Left lung (tissue), 10 donors: ENCODE measurements around the gene SLC27A5. TPM values are rescaled to one million over a fixed set of nuclear protein-coding genes. Genes with fewer than 3 reads are reported as not detected.

Source experiments
- ATAC-seq: fragments of 200-7000 bp; cut with Tn5 transposase; one replicate; pipeline ENCODE4 v1.9.1; 2020; ENCODE audit warnings: moderate library complexity
- DNase-seq, 4 donors: peaks; one replicate each; pipeline ENCODE4 v3.0.0-alpha.2; 2013 to 2020
- H3K27ac ChIP-seq, 2 donors: fragments of 200-600 bp; sonication (generic) in 1 of 2; one replicate each; pipeline versions ENCODE4 v1.5.0 to v1.8.0; 2020 to 2021
- H3K27me3 ChIP-seq, 2 donors: fragments of 200-600 bp; sonication (generic) in 1 of 2; one replicate each; pipeline versions ENCODE4 v1.5.0 to v1.8.0; 2020 to 2021
- H3K36me3 ChIP-seq, 2 donors: fragments of 200-600 bp; sonication (generic) in 1 of 2; one replicate each; pipeline versions ENCODE4 v1.5.0 to v1.8.0; 2020 to 2021
- H3K4me1 ChIP-seq, 2 donors: fragments of 200-600 bp; one replicate each; pipeline ENCODE4 v1.8.0; 2021
- H3K4me3 ChIP-seq, 2 donors: fragments of 200-600 bp; sonication (generic) in 1 of 2; one replicate each; pipeline versions ENCODE4 v1.5.0 to v1.8.0; 2020 to 2021; ENCODE audit warnings: mild to moderate bottlenecking in 1 of 2
- H3K9me3 ChIP-seq, 2 donors: fragments of 200-600 bp; sonication (generic) in 1 of 2; one replicate each; pipeline versions ENCODE4 v1.5.0 to v1.8.0; 2020 to 2021
- intact Hi-C, 2 donors: fragments of 100-400 bp; cut with DNase I; formaldehyde crosslinking; loops; one replicate each; pipeline versions ENCODE4 v1.11.2 to v1.14.2; 2022
- polyA plus RNA-seq, 6 donors: library from polyadenylated mRNA; unstranded; fragments of 120-200 nt; gene quantifications; one replicate each; pipeline ENCODE4 v1.2.1, GENCODE V29; 2013; ENCODE audit not compliant: insufficient read length in 6 of 6
- total RNA-seq, 2 donors: library from RNA; stranded (reverse); fragmentation: NEBNext Ultra II Directional; extraction: Animal tissue kit (Norgen Biotek cat#: 25700); gene quantifications; one replicate each; pipeline ENCODE4 v1.2.1, GENCODE V29; 2021
- TF ChIP-seq, protein P1 (sequence below), 2 donors: fragments of 200-600 bp; sonication (generic) in 1 of 2; IDR thresholded peaks; one replicate each; pipeline versions ENCODE4 v1.5.0 to v1.8.0; 2021; ENCODE audit warnings: antibody characterized with exemption in 2 of 2
- donor health status: DM: no; HTN: yes; CAD: no.
- donor health status: DM: no; HTN: no; CAD: no.

The SLC27A5 gene
- total and polyA plus RNA-seq, 8 donors: 6.2 to 11.8 (median 8.1) TPM

DNA sequence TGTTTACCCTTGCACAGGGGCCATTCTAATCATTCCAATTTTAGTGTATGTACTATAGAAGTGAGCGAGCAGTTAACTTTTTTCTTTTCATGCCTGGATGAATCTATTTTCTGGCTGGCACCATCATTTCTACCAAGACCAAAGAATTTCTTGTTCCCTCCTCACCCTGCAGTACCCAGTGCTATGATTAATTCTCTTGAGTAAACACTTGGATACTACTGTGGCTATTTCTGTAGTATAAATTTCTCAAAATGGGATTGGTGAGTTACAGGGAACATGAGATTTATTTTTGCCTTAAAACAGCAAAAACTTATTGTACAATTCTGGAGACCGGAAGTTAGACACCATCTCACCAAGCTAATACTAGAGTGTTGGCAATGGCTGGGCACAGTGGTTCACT is 28.0 kb downstream of the SLC27A5 start:
- Histone ChIP-seq H3K36me3 (peaks cover 0 to 25% of the 10 kb centered on the region in 2 donors), H3K9me3 (no peaks in the 10 kb centered on the region), H3K4me1 (no peaks in the 10 kb centered on the region), H3K4me3 (no peak overlapping the region), H3K27ac (no peak overlapping the region), H3K27me3 (no peaks in the 10 kb centered on the region)
- TF ChIP-seq, protein P1, sequence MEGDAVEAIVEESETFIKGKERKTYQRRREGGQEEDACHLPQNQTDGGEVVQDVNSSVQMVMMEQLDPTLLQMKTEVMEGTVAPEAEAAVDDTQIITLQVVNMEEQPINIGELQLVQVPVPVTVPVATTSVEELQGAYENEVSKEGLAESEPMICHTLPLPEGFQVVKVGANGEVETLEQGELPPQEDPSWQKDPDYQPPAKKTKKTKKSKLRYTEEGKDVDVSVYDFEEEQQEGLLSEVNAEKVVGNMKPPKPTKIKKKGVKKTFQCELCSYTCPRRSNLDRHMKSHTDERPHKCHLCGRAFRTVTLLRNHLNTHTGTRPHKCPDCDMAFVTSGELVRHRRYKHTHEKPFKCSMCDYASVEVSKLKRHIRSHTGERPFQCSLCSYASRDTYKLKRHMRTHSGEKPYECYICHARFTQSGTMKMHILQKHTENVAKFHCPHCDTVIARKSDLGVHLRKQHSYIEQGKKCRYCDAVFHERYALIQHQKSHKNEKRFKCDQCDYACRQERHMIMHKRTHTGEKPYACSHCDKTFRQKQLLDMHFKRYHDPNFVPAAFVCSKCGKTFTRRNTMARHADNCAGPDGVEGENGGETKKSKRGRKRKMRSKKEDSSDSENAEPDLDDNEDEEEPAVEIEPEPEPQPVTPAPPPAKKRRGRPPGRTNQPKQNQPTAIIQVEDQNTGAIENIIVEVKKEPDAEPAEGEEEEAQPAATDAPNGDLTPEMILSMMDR (IDR thresholded peaks at IDR 0.05): no peak
- DNase-seq (no peak), ATAC-seq (no peak)
- intact Hi-C loops: no loop called here

DNA sequence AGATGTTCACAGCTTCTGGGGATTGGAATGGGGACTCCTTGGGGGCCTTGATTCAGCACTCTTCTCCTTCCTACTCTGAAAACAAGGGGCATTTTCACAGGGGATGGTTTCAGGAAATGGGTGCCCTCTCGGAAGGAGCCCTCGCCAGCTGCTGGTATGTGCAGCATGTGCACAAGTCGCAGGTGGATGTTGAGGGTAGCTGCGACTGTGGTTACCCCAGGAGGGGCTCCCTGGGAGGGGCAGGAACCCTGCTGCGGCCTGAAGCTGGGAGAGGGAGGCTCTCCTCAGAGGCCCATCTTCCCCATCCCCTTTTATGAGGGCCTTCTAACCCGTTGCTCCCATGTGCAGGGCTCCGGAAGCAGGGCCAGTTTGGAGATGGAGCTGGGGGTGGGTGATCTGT is 29.4 kb downstream of the SLC27A5 start:
- Histone ChIP-seq H3K9me3 (no peaks in the 10 kb centered on the region), H3K27ac (no peak overlapping the region), H3K4me1 (no peaks in the 10 kb centered on the region), H3K36me3 (peaks cover 0 to 25% of the 10 kb centered on the region in 2 donors), H3K27me3 (no peaks in the 10 kb centered on the region), H3K4me3 (no peak overlapping the region)
- ATAC-seq (no peak), DNase-seq (no peak)
- TF ChIP-seq, protein P1 (IDR thresholded peaks at IDR 0.05): no peak
- intact Hi-C loops: no loop called here

GRCh38 chr19:58480831-58481230 is 31.0 kb downstream of the SLC27A5 start:
- Histone ChIP-seq H3K27ac (no peak overlapping the region), H3K9me3 (no peaks in the 10 kb centered on the region), H3K36me3 (peaks cover 0 to 25% of the 10 kb centered on the region in 2 donors), H3K27me3 (no peaks in the 10 kb centered on the region), H3K4me1 (peaks cover 4 to 9% of the 10 kb centered on the region in 2 donors), H3K4me3 (no peak overlapping the region)
- DNase-seq: no peak
- TF ChIP-seq, protein P1 (IDR thresholded peaks at IDR 0.05): no peak
- intact Hi-C loops: no loop called here
- ATAC-seq: no peak

GRCh38 chr19:58480481-58480830 is 31.3 kb downstream of the SLC27A5 start:
- intact Hi-C loops: no loop called here
- H3K4me3 ChIP-seq: no peak overlapping the region
- H3K27me3 ChIP-seq: no peaks in the 10 kb centered on the region
- no peaks in the 10 kb centered on the region for H3K9me3 ChIP-seq
- TF ChIP-seq, protein P1 (IDR thresholded peaks at IDR 0.05): no peak
- DNase-seq (no peak), ATAC-seq (no peak)
- no peak overlapping the region for H3K27ac ChIP-seq
- H3K4me1 ChIP-seq: peaks cover 4 to 10% of the 10 kb centered on the region in 2 donors
- H3K36me3 ChIP-seq: peaks cover 0 to 25% of the 10 kb centered on the region in 2 donors

- TF ChIP-seq, protein P1 (IDR thresholded peaks at IDR 0.05): no peak
- Histone ChIP-seq H3K27ac (no peak overlapping the region), H3K4me1 (peaks cover 8 to 15% of the 10 kb centered on the region in 2 donors), H3K27me3 (no peaks in the 10 kb centered on the region), H3K9me3 (no peaks in the 10 kb centered on the region), H3K36me3 (peaks cover 0 to 25% of the 10 kb centered on the region in 2 donors), H3K4me3 (no peak overlapping the region)
- DNase-seq (peak in 1 of 4 donors; percentile 65), ATAC-seq (no peak)
- intact Hi-C loops: no loop called here
Observed at GRCh38 chr19:58479736-58480480, 31.9 kb downstream of the SLC27A5 start.
